Karpas-422 (cell line): Measurements from ENCODE around the gene DHCR24. TPM values are rescaled to one million over a fixed set of nuclear protein-coding genes. Genes with fewer than 3 reads are reported as not detected.

Source experiments
- DNase-seq: peaks from one replicate; pipeline ENCODE4 v3.0.0-alpha.2; 2015
- H2AFZ ChIP-seq: fragments of 200-600 bp; sonication (generic); 2 replicates; pipeline ENCODE4 v1.6.1; 2014; ENCODE audit warnings: antibody characterized with exemption, low read length, mixed read lengths
- H3K27ac ChIP-seq: fragments of 200-600 bp; sonication (generic); 2 replicates; pipeline ENCODE4 v1.5.1; 2014; ENCODE audit warnings: mild to moderate bottlenecking, low read length, moderate library complexity
- H3K27me3 ChIP-seq: fragments of 200-600 bp; sonication (generic); 2 replicates; pipeline ENCODE4 v1.6.1; 2014; ENCODE audit warnings: low read length, mixed read lengths
- H3K36me3 ChIP-seq: fragments of 200-600 bp; sonication (generic); 2 replicates; pipeline ENCODE4 v1.6.1; 2014; ENCODE audit warnings: low read length, mixed read lengths; ENCODE audit not compliant: insufficient read depth
- H3K4me1 ChIP-seq: fragments of 200-600 bp; sonication (generic); 2 replicates; pipeline ENCODE4 v1.6.1; 2014; ENCODE audit warnings: mild to moderate bottlenecking, low read length, mixed read lengths
- H3K4me2 ChIP-seq: fragments of 200-600 bp; sonication (generic); 2 replicates; pipeline ENCODE4 v1.6.1; 2014; ENCODE audit warnings: low read length, low read depth, mild to moderate bottlenecking; ENCODE audit not compliant: poor library complexity, severe bottlenecking
- H3K4me3 ChIP-seq: fragments of 200-600 bp; sonication (generic); 2 replicates; pipeline ENCODE4 v1.5.1; 2014; ENCODE audit warnings: mild to moderate bottlenecking, antibody characterized with exemption, low read length, mixed read lengths
- H3K79me2 ChIP-seq: fragments of 200-600 bp; sonication (generic); 2 replicates; pipeline ENCODE4 v1.6.1; 2014; ENCODE audit warnings: mild to moderate bottlenecking, low read length, mixed read lengths
- H3K9ac ChIP-seq: fragments of 200-600 bp; sonication (generic); 2 replicates; pipeline ENCODE4 v1.6.0; 2014; ENCODE audit warnings: low read length
- H3K9me2 ChIP-seq: fragments of 200-600 bp; sonication (generic), shearing (Covaris generic); replicated peaks from 2 replicates; pipeline ENCODE4 v1.6.0; 2014; ENCODE audit warnings: mild to moderate bottlenecking, low read length, moderate library complexity; ENCODE audit not compliant: insufficient read depth
- H3K9me3 ChIP-seq: fragments of 300-700, 200-600 bp; sonication (generic); 2 replicates; pipeline ENCODE4 v1.6.1; 2014; ENCODE audit warnings: low read length, mixed read lengths
- H4K20me1 ChIP-seq: fragments of 200-600 bp; sonication (generic); 2 replicates; pipeline ENCODE4 v1.6.1; 2014; ENCODE audit warnings: mild to moderate bottlenecking, antibody characterized with exemption, low read length, low read depth; ENCODE audit not compliant: insufficient read depth
- total RNA-seq: library from RNA; depleted of rRNA; stranded (reverse); fragments of >200 nt; shearing (Covaris generic); gene quantifications from 2 replicates; pipeline ENCODE4 v1.2.3, GENCODE V29; 2014; ENCODE audit warnings: low replicate concordance

The DHCR24 gene
- total RNA-seq, 1 experiment from 2014 or later, result 115 TPM

- Histone ChIP-seq H3K4me1 (no peaks in the 10 kb centered on the region), H3K9me3 (no peaks in the 10 kb centered on the region), H3K4me3 (no peak overlapping the region), H3K4me2 (no peak overlapping the region), H2AFZ (no peak overlapping the region), H3K36me3 (no peaks in the 10 kb centered on the region; the same call in 1 of the 2 replicates), H3K27me3 (no peaks in the 10 kb centered on the region), H3K27ac (no peak overlapping the region), H3K9ac (no peak overlapping the region), H4K20me1 (no peaks in the 10 kb centered on the region), H3K9me2 (no peaks in the 10 kb centered on the region), H3K79me2 (no peaks in the 10 kb centered on the region)
- no peak for DNase-seq
Measured at GRCh38 chr1:54844564-54844963, 42.4 kb downstream of the DHCR24 start.

GRCh38 chr1:54843449-54843848 lies 43.5 kb downstream of the DHCR24 start:
- H3K4me3 ChIP-seq, result no peak overlapping the region
- H3K4me2 ChIP-seq, result no peak overlapping the region
- H3K4me1 ChIP-seq, result no peaks in the 10 kb centered on the region
- no peaks in the 10 kb centered on the region for H4K20me1 ChIP-seq
- H3K27me3 ChIP-seq, result no peaks in the 10 kb centered on the region
- no peak overlapping the region for H2AFZ ChIP-seq
- no peaks in the 10 kb centered on the region for H3K9me3 ChIP-seq
- H3K9ac ChIP-seq, result no peak overlapping the region
- no peak overlapping the region for H3K27ac ChIP-seq
- no peaks in the 10 kb centered on the region for H3K9me2 ChIP-seq
- no peaks in the 10 kb centered on the region for H3K36me3 ChIP-seq
- no peak for DNase-seq
- H3K79me2 ChIP-seq, result no peaks in the 10 kb centered on the region

GRCh38 chr1:54842963-54843362 lies 44.0 kb downstream of the DHCR24 start:
- Histone ChIP-seq H3K79me2 (no peaks in the 10 kb centered on the region), H4K20me1 (no peaks in the 10 kb centered on the region), H3K9me3 (no peaks in the 10 kb centered on the region), H3K9me2 (no peaks in the 10 kb centered on the region), H3K27me3 (no peaks in the 10 kb centered on the region), H3K4me1 (no peaks in the 10 kb centered on the region), H3K36me3 (no peaks in the 10 kb centered on the region), H3K9ac (no peak overlapping the region), H3K27ac (no peak overlapping the region), H3K4me2 (no peak overlapping the region), H2AFZ (no peak overlapping the region), H3K4me3 (no peak overlapping the region)
- no peak for DNase-seq

- no peak for DNase-seq
- Histone ChIP-seq H3K27ac (no peak overlapping the region), H3K9me3 (no peaks in the 10 kb centered on the region), H4K20me1 (no peaks in the 10 kb centered on the region), H3K79me2 (no peaks in the 10 kb centered on the region), H2AFZ (no peak overlapping the region), H3K9me2 (no peaks in the 10 kb centered on the region), H3K4me2 (no peak overlapping the region), H3K4me1 (no peaks in the 10 kb centered on the region), H3K36me3 (no peaks in the 10 kb centered on the region), H3K9ac (no peak overlapping the region), H3K4me3 (no peak overlapping the region), H3K27me3 (no peaks in the 10 kb centered on the region)
Measured at GRCh38 chr1:54842206-54842915, 44.6 kb downstream of the DHCR24 start.

- H3K4me3 ChIP-seq, result no peak overlapping the region
- DNase-seq, result no peak
- H3K36me3 ChIP-seq, result no peaks in the 10 kb centered on the region
- H3K9me3 ChIP-seq, result no peaks in the 10 kb centered on the region
- no peaks in the 10 kb centered on the region for H3K4me1 ChIP-seq
- no peaks in the 10 kb centered on the region for H3K27me3 ChIP-seq
- H3K79me2 ChIP-seq, result no peaks in the 10 kb centered on the region
- H4K20me1 ChIP-seq, result no peaks in the 10 kb centered on the region
- H2AFZ ChIP-seq, result no peak overlapping the region
- no peak overlapping the region for H3K9ac ChIP-seq
- H3K27ac ChIP-seq, result no peak overlapping the region
- H3K9me2 ChIP-seq, result no peaks in the 10 kb centered on the region
- H3K4me2 ChIP-seq, result no peak overlapping the region
Measured at GRCh38 chr1:54839824-54840223, 47.2 kb downstream of the DHCR24 start.

- Histone ChIP-seq H3K4me2 (no peak overlapping the region), H3K27ac (no peak overlapping the region), H3K9me2 (no peaks in the 10 kb centered on the region), H3K79me2 (no peaks in the 10 kb centered on the region), H3K9ac (no peak overlapping the region), H3K27me3 (no peaks in the 10 kb centered on the region), H4K20me1 (no peaks in the 10 kb centered on the region), H3K9me3 (no peaks in the 10 kb centered on the region), H3K4me1 (no peaks in the 10 kb centered on the region), H3K4me3 (no peak overlapping the region), H3K36me3 (no peaks in the 10 kb centered on the region), H2AFZ (no peak overlapping the region)
- DNase-seq, result no peak
Measured at GRCh38 chr1:54838565-54839180, 48.3 kb downstream of the DHCR24 start.

GRCh38 chr1:54837002-54837853 lies 49.8 kb downstream of the DHCR24 start:
- DNase-seq, result no peak
- H3K9me2 ChIP-seq, result no peaks in the 10 kb centered on the region

GRCh38 chr1:54836594-54836993 lies 50.4 kb downstream of the DHCR24 start:
- no peaks in the 10 kb centered on the region for H4K20me1 ChIP-seq
- no peaks in the 10 kb centered on the region for H3K9me3 ChIP-seq
- H3K27ac ChIP-seq, result no peak overlapping the region
- DNase-seq, result no peak
- no peaks in the 10 kb centered on the region for H3K36me3 ChIP-seq
- no peak overlapping the region for H3K4me3 ChIP-seq
- H3K27me3 ChIP-seq, result no peaks in the 10 kb centered on the region
- no peak overlapping the region for H3K9ac ChIP-seq
- no peak overlapping the region for H2AFZ ChIP-seq
- H3K4me2 ChIP-seq, result no peak overlapping the region
- no peaks in the 10 kb centered on the region for H3K79me2 ChIP-seq
- H3K4me1 ChIP-seq, result no peaks in the 10 kb centered on the region
- no peaks in the 10 kb centered on the region for H3K9me2 ChIP-seq

More at GRCh38 chr1:54837002-54837853, 49.8 kb downstream of the DHCR24 start:
- Histone ChIP-seq H3K9ac (no peak overlapping the region), H4K20me1 (no peaks in the 10 kb centered on the region), H3K79me2 (no peaks in the 10 kb centered on the region), H3K4me3 (no peak overlapping the region), H3K27me3 (no peaks in the 10 kb centered on the region), H3K4me1 (no peaks in the 10 kb centered on the region), H2AFZ (no peak overlapping the region), H3K36me3 (no peaks in the 10 kb centered on the region), H3K9me3 (no peaks in the 10 kb centered on the region), H3K27ac (no peak overlapping the region), H3K4me2 (no peak overlapping the region)
